Ramos (cell line): ENCODE results near the gene MST1.

ENCODE experiments used
- in situ Hi-C: fragments of 300-500 bp; cut with MboI; formaldehyde crosslinking; loops from one replicate; pipeline ENCODE4 v1.14.3; 2022; ENCODE audit warnings: low sequenced_read_pairs; ENCODE audit not compliant: unreplicated experiment

MST1 gene

GRCh38 chr3:49718858-49719213, 29.6 kb upstream of the MST1 start:
- in situ Hi-C loops, result no loop called here

GRCh38 chr3:49717959-49718857, 28.9 kb upstream of the MST1 start:
- in situ Hi-C loops, result no loop called here

GRCh38 chr3:49717211-49717958, 28.1 kb upstream of the MST1 start:
- in situ Hi-C loops, result no loop called here

DNA sequence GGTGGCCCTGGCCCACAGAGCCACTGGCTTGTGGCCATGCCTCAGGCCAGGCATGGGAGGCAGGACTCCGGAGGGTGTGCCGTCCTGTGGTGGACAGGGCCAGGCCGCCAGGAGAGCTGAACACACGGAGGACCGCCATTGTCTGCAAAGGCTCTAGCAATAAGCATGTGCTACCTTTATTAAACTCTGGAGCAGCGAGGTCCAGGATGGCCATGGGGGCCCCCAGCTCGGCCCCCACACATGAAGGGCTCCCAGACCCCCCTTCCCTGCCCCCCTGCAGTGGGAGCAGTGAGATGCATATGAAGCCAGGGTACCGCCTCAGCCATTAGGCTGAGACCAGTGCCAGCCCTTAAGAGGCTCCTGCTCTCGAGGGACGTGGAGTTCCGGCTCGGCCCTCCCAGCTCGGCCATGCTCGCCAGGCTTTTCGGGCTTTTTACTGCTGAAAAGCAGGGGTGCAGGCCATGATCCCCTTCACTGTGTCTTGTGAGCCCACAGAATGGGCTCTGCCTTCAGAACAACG, 27.5 kb upstream of the MST1 start:
- in situ Hi-C loops, result no loop called here

DNA sequence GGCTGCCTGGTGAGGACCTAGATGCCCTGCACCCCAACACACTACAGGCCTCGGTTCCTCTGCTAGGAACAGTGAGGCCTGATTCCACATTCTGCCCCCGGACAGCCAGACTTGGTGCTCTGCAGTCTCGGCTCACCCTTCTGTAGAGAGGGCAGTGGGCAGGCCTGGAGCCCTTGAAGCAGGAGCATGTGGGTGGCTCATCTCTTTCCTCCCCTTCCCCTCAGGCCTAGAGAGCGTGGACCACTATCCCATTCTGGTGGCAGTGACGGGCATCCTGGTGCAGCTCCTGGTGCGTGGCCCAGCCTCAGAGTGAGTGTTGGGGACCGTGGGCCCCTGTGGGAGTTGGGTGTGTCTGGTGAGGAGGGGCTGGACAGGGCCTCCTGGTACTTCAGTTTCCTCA, 26.9 kb upstream of the MST1 start:
- in situ Hi-C loops, result no loop called here

DNA sequence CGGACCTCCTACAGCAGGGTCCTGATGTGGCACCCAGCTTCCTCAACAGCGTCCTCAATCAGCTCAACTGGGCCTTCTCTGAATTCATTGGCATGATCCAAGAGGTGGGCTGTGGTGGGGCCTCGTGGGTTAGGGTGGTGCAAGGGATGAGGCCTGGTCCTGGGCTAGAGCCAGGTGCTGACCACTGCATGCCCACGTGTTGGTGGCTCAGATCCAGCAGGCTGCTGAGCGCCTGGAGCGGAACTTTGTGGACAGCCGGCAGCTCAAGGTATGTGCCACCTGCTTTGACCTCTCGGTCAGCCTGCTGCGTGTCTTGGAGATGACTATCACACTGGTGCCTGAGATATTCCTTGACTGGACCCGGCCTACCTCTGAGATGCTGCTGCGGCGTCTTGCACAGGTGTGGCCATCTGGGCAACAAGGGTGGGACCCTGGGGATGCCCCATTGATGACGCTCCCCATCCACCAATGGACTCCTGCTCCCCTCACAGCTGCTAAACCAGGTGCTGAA, 26.4 kb upstream of the MST1 start:
- in situ Hi-C loops, result no loop called here

- in situ Hi-C loops, result no loop called here
Observed at GRCh38 chr3:49714728-49715550, 25.7 kb upstream of the MST1 start.

DNA sequence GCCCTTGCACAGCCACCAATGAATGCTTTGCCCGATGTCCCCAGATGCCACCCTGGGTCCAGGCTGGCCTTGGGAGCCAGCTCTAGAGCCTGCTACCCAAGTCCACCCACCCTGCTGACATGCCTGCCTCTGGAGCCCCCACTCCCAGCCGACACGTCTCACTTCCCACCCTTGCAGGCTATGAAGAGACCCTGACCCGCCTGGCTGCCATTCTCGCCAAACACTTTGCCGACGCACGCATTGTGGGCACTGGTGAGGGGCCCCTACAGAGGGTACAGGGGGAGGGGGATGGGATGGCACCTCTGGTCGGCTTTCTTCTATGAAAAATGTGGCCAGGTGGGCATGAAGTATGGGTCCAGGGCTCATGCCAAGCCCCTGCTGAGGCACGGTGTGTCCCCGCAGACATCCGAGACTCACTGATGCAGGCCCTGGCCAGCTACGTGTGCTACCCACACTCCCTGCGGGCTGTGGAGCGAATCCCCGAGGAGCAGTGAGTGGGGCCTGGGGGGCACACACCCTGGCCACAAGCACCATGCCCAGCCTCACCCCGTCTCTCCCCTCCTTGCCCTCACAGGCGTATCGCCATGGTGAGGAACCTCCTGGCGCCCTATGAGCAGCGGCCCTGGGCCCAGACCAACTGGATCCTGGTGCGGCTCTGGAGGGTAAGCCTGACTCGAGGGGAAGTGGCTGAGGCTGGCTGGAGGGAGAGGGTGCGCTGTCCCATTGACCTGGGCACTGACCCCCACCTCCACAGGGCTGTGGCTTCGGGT, 24.2 kb upstream of the MST1 start:
- in situ Hi-C loops, result no loop called here

GRCh38 chr3:49712631-49713317, 23.5 kb upstream of the MST1 start:
- in situ Hi-C loops, result no loop called here

DNA sequence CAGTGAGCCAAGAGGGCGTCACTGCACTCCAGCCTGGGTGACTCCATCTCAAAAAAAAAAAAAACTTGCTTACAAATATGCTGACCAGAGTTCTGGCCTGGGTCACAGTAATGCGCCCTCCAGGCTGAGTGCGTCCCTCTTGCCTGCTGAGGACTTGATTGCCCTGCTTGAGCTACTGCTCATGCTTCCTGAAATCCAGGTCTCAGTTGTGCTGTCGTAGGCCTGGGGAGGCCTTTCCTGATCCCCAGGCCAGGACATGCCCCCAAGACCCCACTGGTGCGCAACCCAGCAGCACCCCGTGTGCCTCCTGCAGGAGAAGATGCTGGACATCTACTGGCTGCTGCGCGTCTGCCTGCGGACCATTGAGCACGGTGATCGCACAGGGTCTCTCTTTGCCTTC, 22.9 kb upstream of the MST1 start:
- in situ Hi-C loops, result no loop called here

GRCh38 chr3:49711489-49711888, 22.2 kb upstream of the MST1 start:
- in situ Hi-C loops, result no loop called here

DNA sequence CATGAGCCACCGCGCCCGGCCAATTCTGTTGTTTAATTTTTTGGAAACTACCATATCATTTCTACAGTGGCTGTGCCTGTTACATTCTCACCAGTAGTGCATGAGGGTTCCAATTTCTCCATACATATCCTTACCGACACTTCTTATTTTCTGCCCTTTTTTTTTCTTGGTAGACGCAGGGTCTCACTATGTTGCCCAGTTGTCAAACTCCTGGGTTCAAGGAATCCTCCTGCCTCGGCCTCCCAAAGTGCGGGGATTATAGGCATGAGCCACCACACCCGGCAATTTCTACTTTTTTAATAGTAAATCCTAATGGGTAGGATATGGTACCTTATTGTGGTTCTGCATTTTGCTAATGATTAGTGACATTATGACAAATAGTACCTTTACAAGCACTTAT, 20.6 kb upstream of the MST1 start:
- in situ Hi-C loops, result no loop called here

- in situ Hi-C loops, result no loop called here
Observed at GRCh38 chr3:49707113-49707480, 17.8 kb upstream of the MST1 start.

- in situ Hi-C loops, result no loop called here
Observed at GRCh38 chr3:49706456-49707112, 17.3 kb upstream of the MST1 start.

DNA sequence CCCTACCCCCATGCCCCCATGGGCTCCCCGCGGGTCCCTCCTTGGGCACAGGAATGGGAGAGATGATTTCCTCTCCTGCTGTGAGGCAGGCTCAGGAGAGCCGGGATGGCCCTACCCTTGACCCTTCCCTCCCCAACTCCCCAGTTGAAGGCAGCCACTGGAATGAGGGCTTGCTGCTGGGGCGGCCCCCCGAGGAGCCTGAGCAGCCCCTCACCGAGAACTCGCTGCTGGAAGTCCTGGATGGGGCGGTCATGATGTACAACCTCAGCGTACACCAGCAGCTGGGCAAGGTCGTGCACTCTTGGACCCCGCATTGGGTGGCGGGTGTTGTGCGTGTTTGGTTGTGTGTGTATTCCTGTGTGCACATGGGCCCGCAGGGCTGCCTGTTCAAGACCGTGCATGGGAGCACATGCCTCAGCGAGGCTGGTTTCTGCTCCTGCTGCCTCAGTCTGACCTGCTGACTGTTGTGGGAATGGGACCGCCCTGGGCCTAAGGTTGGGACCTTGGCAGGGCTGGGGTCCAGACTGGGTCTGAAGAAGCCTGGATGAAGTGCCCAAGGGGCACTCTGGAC, 16.2 kb upstream of the MST1 start:
- in situ Hi-C loops, result no loop called here

GRCh38 chr3:49704629-49705028, 15.4 kb upstream of the MST1 start:
- in situ Hi-C loops, result no loop called here

DNA sequence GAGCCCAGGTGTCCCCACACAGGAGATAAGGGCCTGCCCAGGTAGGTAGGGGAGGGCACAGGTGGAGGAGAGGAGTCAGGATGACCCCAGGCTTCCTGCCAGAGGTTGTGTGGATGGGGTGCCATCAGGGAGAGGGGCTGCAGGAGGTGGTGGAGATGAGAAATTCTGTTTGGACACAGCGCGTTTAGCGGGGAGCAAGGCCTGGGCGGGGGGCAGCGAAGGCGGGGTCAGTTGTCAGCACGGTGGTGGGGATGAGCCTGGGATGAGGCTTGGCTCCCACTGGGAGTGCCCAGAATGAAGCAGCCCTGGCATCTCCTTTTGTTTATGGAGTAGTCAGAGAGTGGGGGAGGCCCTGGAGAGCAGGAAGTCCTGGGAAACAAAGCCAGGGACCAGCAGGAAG, 14.7 kb upstream of the MST1 start:
- in situ Hi-C loops, result no loop called here

DNA sequence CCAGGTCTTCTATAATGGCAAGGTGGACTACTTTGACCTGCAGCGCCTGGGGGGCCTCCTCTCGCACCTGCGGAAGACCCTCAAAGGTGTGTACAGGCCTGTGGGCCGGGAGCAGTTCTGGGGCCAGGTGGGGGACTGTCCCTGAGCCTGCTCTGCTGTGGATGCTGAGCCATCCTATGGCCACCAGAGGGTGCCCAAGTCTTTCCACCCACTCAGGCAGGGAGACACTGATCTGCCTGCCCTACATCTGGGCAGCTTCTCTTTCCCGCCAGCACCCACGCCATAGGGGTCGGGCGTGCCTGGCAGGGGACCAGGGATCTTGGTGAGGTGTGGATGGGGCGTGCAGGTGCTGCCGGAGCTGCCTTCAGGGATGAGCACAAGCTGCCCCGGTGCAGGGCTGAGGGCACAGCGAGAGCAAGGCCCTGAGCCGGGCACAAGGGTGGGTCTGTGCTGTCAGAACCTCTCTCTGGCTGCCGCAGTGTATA, 14.2 kb upstream of the MST1 start:
- in situ Hi-C loops, result no loop called here
